GM12878 (cell line): ENCODE measurements around the gene ADD1. TPM values are rescaled to one million over a fixed set of nuclear protein-coding genes. Genes with fewer than 3 reads are reported as not detected.

Experiments
- ATAC-seq: fragments of 200-7000 bp; cut with Tn5 transposase; 3 replicates; pipeline ENCODE4 v1.9.1; 2020; ENCODE audit warnings: mild to moderate bottlenecking, moderate library complexity
- BruUV-seq: library from RNA; stranded (reverse); fragments of 400-500 nt; replicated peaks from 2 replicates; lab custom pipeline; 2021; lab: Mats Ljungman, UMichigan
- CTCF ChIA-PET: fragments of 300-600 bp; sonication (Branson Sonifier 250); formaldehyde crosslinking; extraction: SDS; loops from one replicate; lab custom pipeline; 2021; ENCODE audit warnings: inconsistent platforms; lab: Yijun Ruan, JAX
- POLR2A ChIA-PET: fragments of 350-600 bp; formaldehyde crosslinking; extraction: SDS; loops from one replicate; lab custom pipeline; 2021; ENCODE audit warnings: inconsistent platforms; lab: Charles Lee
- RAD21 ChIA-PET: fragments of 300-600 bp; sonication (Branson Sonifier 250); formaldehyde crosslinking; loops from one replicate; lab custom pipeline; 2023; ENCODE audit warnings: antibody characterized with exemption; ENCODE audit not compliant: unreplicated experiment; lab: Charles Lee
- SMC1A ChIA-PET: fragments of 300-600 bp; sonication (Branson Sonifier 250); formaldehyde crosslinking; loops from one replicate; lab custom pipeline; 2023; ENCODE audit not compliant: unreplicated experiment, uncharacterized antibody; lab: Charles Lee
- DNase-seq: peaks from one replicate; pipeline ENCODE4 v3.0.0-alpha.2; 2011; ENCODE audit warnings: low read depth, low spot score
- FAIRE-seq: peaks from 3 replicates; lab custom pipeline; 2011; peaks lifted over from hg19 to GRCh38; lab: Jason Lieb, UNC
- H2AFZ ChIP-seq: 2 replicates; pipeline ENCODE4 v1.6.0; 2011; ENCODE audit warnings: low read depth, low read length, control low read depth; ENCODE audit not compliant: control insufficient read depth
- H3K27ac ChIP-seq: 2 replicates; pipeline ENCODE4 v1.5.1; 2011; ENCODE audit warnings: control low read depth; ENCODE audit not compliant: control insufficient read depth, insufficient read depth
- H3K27me3 ChIP-seq, 2 experiments: replicated peaks in 1 of 2; 2 replicates each; pipeline versions ENCODE4 v1.6.0 to v1.6.1; 2011; ENCODE audit warnings: low read length in 1 of 2; ENCODE audit not compliant: control insufficient read depth in 2 of 2, insufficient read depth in 2 of 2
- H3K36me3 ChIP-seq, 2 experiments: 2 replicates each; pipeline ENCODE4 v1.5.1; 2011; ENCODE audit warnings: low read length in 1 of 2; ENCODE audit not compliant: control insufficient read depth in 2 of 2, insufficient read depth in 2 of 2
- H3K4me1 ChIP-seq: 2 replicates; pipeline ENCODE4 v1.6.1; 2011; ENCODE audit warnings: mild to moderate bottlenecking, low read length, moderate library complexity, mixed read lengths; ENCODE audit not compliant: control insufficient read depth, insufficient read depth
- H3K4me2 ChIP-seq: 2 replicates; pipeline ENCODE4 v1.6.0; 2011; ENCODE audit warnings: control low read depth; ENCODE audit not compliant: control insufficient read depth, insufficient read depth
- H3K4me3 ChIP-seq: fragments of 200-600 bp; sonication (generic); 2 replicates; pipeline ENCODE4 v1.5.1; 2016
- H3K79me2 ChIP-seq: 2 replicates; pipeline ENCODE4 v1.6.0; 2011; ENCODE audit warnings: low read length; ENCODE audit not compliant: control insufficient read depth, insufficient read depth
- H3K9ac ChIP-seq: 2 replicates; pipeline ENCODE4 v1.8.0; 2011; ENCODE audit warnings: low read length, control low read depth, mixed read lengths; ENCODE audit not compliant: control insufficient read depth, insufficient read depth
- H3K9me3 ChIP-seq: replicated peaks from 3 replicates; pipeline ENCODE4 v1.5.1; 2011; ENCODE audit warnings: mild to moderate bottlenecking, low read length; ENCODE audit not compliant: control insufficient read depth, insufficient read depth
- H4K20me1 ChIP-seq: 2 replicates; pipeline ENCODE4 v1.6.0; 2011; ENCODE audit not compliant: control insufficient read depth, insufficient read depth
- BACH1 ChIP-seq: fragments of 450-650 bp; IDR thresholded peaks from 2 replicates; pipeline ENCODE4 v1.6.1; 2017; ENCODE audit warnings: mild to moderate bottlenecking, borderline replicate concordance
- CEBPB ChIP-seq, 2 experiments: fragments of 150-350 bp in 1 of 2; IDR thresholded peaks; 2 replicates each; pipeline ENCODE4 v1.6.1; 2012 to 2014; ENCODE audit warnings: low read depth in 2 of 2, low read length in 2 of 2, borderline replicate concordance in 1 of 2, inconsistent platforms in 1 of 2
- ETV6 ChIP-seq, 2 experiments: fragments of 450-650 bp in 1 of 2; IDR thresholded peaks in 1 of 2; conservative IDR thresholded peaks in 1 of 2; 2 replicates each; pipeline ENCODE4 v1.6.1; 2014; ENCODE audit warnings: antibody characterized with exemption in 1 of 2, borderline replicate concordance in 1 of 2, low read depth in 1 of 2, mild to moderate bottlenecking in 1 of 2, moderate library complexity in 1 of 2
- EZH2 ChIP-seq: IDR thresholded peaks from 2 replicates; pipeline ENCODE4 v1.6.1; 2012; ENCODE audit warnings: low read depth, mild to moderate bottlenecking, control low read depth, inconsistent platforms, low read length, borderline replicate concordance; ENCODE audit not compliant: control insufficient read depth
- FOXK2 ChIP-seq: fragments of 450-650 bp; IDR thresholded peaks from 2 replicates; pipeline ENCODE4 v1.6.1; 2017; ENCODE audit warnings: mild to moderate bottlenecking, moderate library complexity
- GATAD2B ChIP-seq: fragments of 450-650 bp; conservative IDR thresholded peaks from 2 replicates; pipeline ENCODE4 v1.6.1; 2017; ENCODE audit warnings: low read depth, mild to moderate bottlenecking, moderate library complexity
- IKZF1 ChIP-seq: fragments of 450-650 bp; conservative IDR thresholded peaks from 2 replicates; pipeline ENCODE4 v1.6.1; 2017; ENCODE audit warnings: antibody characterized with exemption, mild to moderate bottlenecking
- MYB ChIP-seq: fragments of 150-350 bp; IDR thresholded peaks from 2 replicates; pipeline ENCODE4 v1.6.1; 2014; ENCODE audit warnings: mild to moderate bottlenecking, low read depth, low read length, borderline replicate concordance
- PML ChIP-seq: IDR thresholded peaks from 2 replicates; pipeline ENCODE4 v1.6.1; 2012; ENCODE audit warnings: low read length, inconsistent platforms
- RBBP5 ChIP-seq: fragments of 200-600 bp; sonication (generic); conservative IDR thresholded peaks from 2 replicates; pipeline ENCODE4 v1.6.1; 2016
- SMAD1 ChIP-seq: fragments of 450-650 bp; IDR thresholded peaks from 2 replicates; pipeline ENCODE4 v1.6.1; 2018; ENCODE audit warnings: mild to moderate bottlenecking, low read depth; ENCODE audit not compliant: partially characterized antibody
- SMARCA5 ChIP-seq: fragments of 450-650 bp; IDR thresholded peaks from 2 replicates; pipeline ENCODE4 v1.6.1; 2017; ENCODE audit warnings: mild to moderate bottlenecking
- STAT1 ChIP-seq: fragments of 450-650 bp; conservative IDR thresholded peaks from 2 replicates; pipeline ENCODE4 v1.6.1; 2014; ENCODE audit warnings: antibody characterized with exemption, mild to moderate bottlenecking
- WGBS: methylation state at CpG from one replicate; pipeline ENCODE4 v1.1.6; 2016; ENCODE audit warnings: low lambda C conversion rate; ENCODE audit not compliant: insufficient replicate concordance, insufficient coverage; ENCODE audit errors: missing lambda C conversion rate; 5-methylcytosine and 5-hydroxymethylcytosine counted together
- in situ Hi-C: fragments of 300-500 bp; cut with MboI; formaldehyde crosslinking; loops from 9 replicates; pipeline ENCODE4 v1.14.3; 2018; ENCODE audit warnings: mixed read lengths
- intact Hi-C: fragments of 100-400 bp; cut with micrococcal nuclease; formaldehyde crosslinking; loops from one replicate; pipeline ENCODE4 v1.14.2; 2022; ENCODE audit not compliant: unreplicated experiment
- polyA plus RNA-seq, 11 experiments: library from polyadenylated mRNA; depleted of rRNA in 4 of 11; unstranded in 6 of 11; stranded (reverse) in 5 of 11; fragments of >200 nt; fragmentation: Nextera tagmentation in 4 of 11; fragmentation: Illumina TruSeq in 1 of 11; extraction: Ambion mirVana in 4 of 11; extraction: Trizol in 1 of 11; gene quantifications; 1 replicate in 1 of 11; 2 replicates in 10 of 11; pipeline versions ENCODE4 v1.2.1 to v1.2.3, GENCODE V29; 2011 to 2016; ENCODE audit warnings: inconsistent platforms in 2 of 11, missing spikeins in 2 of 11, low read depth in 1 of 11
- total RNA-seq, 4 experiments: library from RNA; depleted of rRNA in 3 of 4; stranded (reverse); fragments of >200 nt in 3 of 4; fragmentation: Illumina TruSeq in 1 of 4; extraction: Trizol in 1 of 4; gene quantifications; 2 replicates each; pipeline versions ENCODE4 v1.2.1 to v1.2.3, GENCODE V29; 2013 to 2021
- TF ChIP-seq, protein P1 (sequence below): IDR thresholded peaks from 2 replicates; pipeline ENCODE4 v1.6.1; 2011; ENCODE audit warnings: mild to moderate bottlenecking, low read depth, low read length, moderate library complexity; ENCODE audit not compliant: insufficient replicate concordance

The ADD1 gene
- total and polyA plus RNA-seq, 10 of the 15 experiments (the other 5 are each of a cell fraction or from before 2014, with no cell fraction given): 21.6 to 182 (median 105) TPM

DNA sequence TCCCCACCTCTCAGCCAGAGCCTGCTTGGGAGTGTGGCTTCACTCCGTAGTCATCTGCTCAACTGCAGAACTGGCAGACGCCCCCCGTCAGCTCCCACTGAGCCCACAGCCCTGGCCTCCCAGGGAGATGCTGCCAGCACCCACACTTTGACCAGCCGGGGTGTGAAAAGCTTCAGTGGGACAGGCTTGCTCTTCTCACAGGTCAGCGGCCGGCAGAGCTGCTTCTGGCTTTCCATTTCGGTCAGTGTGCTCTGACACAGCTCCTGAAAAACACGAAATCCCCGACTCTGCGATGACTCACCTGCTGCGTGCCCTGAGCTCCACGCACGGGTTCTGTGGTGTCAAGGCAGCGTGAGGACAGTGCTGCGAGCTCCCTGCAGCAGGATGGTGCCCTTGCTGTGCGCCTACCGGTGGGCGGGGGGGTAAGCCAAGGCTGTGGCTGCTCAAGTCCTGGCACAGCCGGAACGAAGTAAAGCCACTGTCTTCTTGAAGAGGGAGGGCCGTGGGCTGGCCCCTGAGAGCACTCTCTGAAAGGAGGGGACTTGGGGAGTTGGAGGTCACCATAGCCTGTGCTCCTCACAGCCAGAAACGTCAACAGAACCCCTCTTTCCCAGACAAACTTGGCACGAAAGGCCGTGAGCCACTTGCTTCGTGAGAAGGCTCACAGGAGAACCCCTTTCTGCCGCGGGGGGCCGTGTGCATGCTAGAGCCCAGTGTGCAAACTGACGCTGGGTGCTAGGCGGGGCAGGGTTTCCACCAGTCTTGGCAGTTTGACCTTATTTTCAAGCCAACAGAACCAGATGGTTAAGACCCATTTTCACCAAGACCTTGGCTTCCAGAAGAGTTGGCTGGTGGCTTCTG, 96.0 kb downstream of the ADD1 start:
- SMC1A ChIA-PET: interaction anchor here (5.4 kb wide), 1 partner anchor 13 kb away, joined by 65 read pairs; no protein-coding TSS in a partner anchor
- H3K79me2 ChIP-seq: peaks cover 19% of the 10 kb centered on the region
- CTCF ChIA-PET: interaction anchor here (2.8 to 5.2 kb wide), 2 partner anchors 10 to 15 kb away, joined by 10 to 62 read pairs; no protein-coding TSS in a partner anchor
- no peak overlapping the region for H3K4me3 ChIP-seq
- RAD21 ChIA-PET: no interaction called here
- POLR2A ChIA-PET: interaction anchor here (0.5 kb wide), 1 partner anchor 187 kb away, joined by 3 read pairs; no protein-coding TSS in a partner anchor
- BruUV-seq: no TSS peak
- H3K27ac ChIP-seq: no peak overlapping the region
- H3K9me3 ChIP-seq: no peaks in the 10 kb centered on the region; the same call in 2 of the 3 replicates
- TF ChIP-seq SMARCA5 (no peak), BACH1 (no peak), PML (no peak), RBBP5 (no peak), GATAD2B (no peak), EZH2 (no peak), FOXK2 (no peak), SMAD1 (no peak), IKZF1 (no peak), CEBPB (IDR thresholded peaks at IDR 0.05; ENCODE audit: borderline replicate concordance in 1 of 2, low read depth in 2 of 2, low read length in 2 of 2) (no peak), STAT1 (no peak), ETV6 (conservative IDR thresholded peaks at IDR 0.05 in 1 of 2, IDR thresholded peaks at IDR 0.05 in 1 of 2; ENCODE audit: borderline replicate concordance in 1 of 2, low read depth in 1 of 2) (no peak), MYB (no peak)
- TF ChIP-seq, protein P1, sequence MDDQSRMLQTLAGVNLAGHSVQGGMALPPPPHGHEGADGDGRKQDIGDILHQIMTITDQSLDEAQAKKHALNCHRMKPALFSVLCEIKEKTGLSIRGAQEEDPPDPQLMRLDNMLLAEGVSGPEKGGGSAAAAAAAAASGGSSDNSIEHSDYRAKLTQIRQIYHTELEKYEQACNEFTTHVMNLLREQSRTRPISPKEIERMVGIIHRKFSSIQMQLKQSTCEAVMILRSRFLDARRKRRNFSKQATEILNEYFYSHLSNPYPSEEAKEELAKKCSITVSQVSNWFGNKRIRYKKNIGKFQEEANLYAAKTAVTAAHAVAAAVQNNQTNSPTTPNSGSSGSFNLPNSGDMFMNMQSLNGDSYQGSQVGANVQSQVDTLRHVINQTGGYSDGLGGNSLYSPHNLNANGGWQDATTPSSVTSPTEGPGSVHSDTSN: no peak
- in situ Hi-C loops: loop anchor here (25.0 kb wide), 1 partner anchor 177 kb away; the partner anchor contains the start of gene TNIP2
- H3K4me2 ChIP-seq: no peak overlapping the region
- H3K36me3 ChIP-seq: peaks cover 37 to 46% of the 10 kb centered on the region in 2 experiments
- no peaks in the 10 kb centered on the region for H3K27me3 ChIP-seq
- H3K4me1 ChIP-seq: peaks cover 25% of the 10 kb centered on the region
- ATAC-seq: no peak
- no peak for DNase-seq
- WGBS: 64% methylated on average over 30 of the region's 30 CpGs
- FAIRE-seq: no peak
- intact Hi-C loops: no loop called here
- H4K20me1 ChIP-seq: no peaks in the 10 kb centered on the region
- H2AFZ ChIP-seq: no peak overlapping the region
- H3K9ac ChIP-seq: no peak overlapping the region
